Skin epidermis (tissue), 12 donors: ENCODE data around the gene TMEM273.
"Not testable (repeated sequence)": the region's sequence is repeated elsewhere in the genome, so short reads cannot be mapped to it uniquely, and the experiment has no call there.

Experiments
- H3K27ac ChIP-seq, 21 experiments: fragments of 200-600 bp; sonication (generic) in 11 of 21; one replicate each; pipeline ENCODE4 v1.5.0; 2020; ENCODE audit warnings: mild to moderate bottlenecking in 3 of 21, inconsistent platforms in 2 of 21, moderate library complexity in 2 of 21
- H3K4me3 ChIP-seq, 7 experiments: fragments of 200-600 bp; sonication (generic) in 2 of 7; one replicate each; pipeline ENCODE4 v1.5.0; 2020; ENCODE audit warnings: inconsistent platforms in 2 of 7, mild to moderate bottlenecking in 2 of 7, moderate library complexity in 1 of 7

Gene TMEM273

GRCh38 chr10:49207936-49208487 lies 19.8 kb upstream of the TMEM273 start:
- no peak overlapping the region for H3K27ac ChIP-seq
- H3K4me3 ChIP-seq, result no peak overlapping the region

DNA sequence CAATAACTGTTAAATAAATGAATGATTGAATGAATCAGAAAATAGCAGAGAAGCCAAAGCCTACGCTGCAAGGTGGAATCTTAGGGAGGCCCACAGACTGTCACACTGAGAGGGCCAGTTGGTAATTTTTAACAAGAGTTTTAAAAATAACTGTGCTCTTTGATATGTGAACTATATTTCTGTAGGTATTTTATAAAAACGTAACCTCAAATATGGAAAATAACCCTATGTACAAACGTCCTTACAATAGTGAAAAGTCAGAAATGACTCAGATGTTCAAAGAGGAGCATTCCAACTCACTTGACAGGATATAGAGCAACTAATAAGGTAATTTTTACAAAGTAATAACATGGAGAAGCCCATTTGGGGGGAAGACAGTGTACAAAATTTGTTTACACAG lies 18.9 kb upstream of the TMEM273 start:
- H3K4me3 ChIP-seq, result no peak overlapping the region
- H3K27ac ChIP-seq, result no peak overlapping the region

- Histone ChIP-seq H3K27ac (no peak overlapping the region), H3K4me3 (no peak overlapping the region)
Measured at GRCh38 chr10:49205206-49205605, 17.0 kb upstream of the TMEM273 start.

- Histone ChIP-seq H3K27ac (no peak overlapping the region), H3K4me3 (no peak overlapping the region)
Measured at GRCh38 chr10:49204119-49204518, 15.9 kb upstream of the TMEM273 start.

- Histone ChIP-seq H3K27ac (no peak overlapping the region), H3K4me3 (no peak overlapping the region)
Measured at GRCh38 chr10:49202266-49202665, 14.1 kb upstream of the TMEM273 start.

DNA sequence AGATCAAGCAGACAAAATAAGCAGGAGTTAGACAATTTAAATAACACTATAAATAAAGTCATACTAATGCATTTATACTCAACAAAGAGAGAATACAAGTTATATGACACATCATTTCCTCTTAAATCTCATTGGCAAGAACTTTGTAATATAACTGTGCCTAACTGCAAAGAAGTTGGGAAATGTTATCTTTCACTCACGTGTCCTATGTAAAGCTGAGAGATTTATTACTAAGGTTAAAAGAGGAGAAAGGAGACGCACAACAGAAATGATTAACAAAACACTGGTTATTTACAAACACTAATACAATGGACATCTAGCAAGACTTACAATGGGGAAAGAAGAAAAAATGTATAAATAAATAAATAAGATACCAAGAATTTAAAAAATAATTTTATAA lies 12.7 kb upstream of the TMEM273 start:
- Histone ChIP-seq H3K27ac (no peak overlapping the region), H3K4me3 (no peak overlapping the region)

- Histone ChIP-seq H3K4me3 (no peak overlapping the region), H3K27ac (no peak overlapping the region)
Measured at GRCh38 chr10:49197171-49197570, 9.0 kb upstream of the TMEM273 start.

- not testable (repeated sequence) for H3K27ac ChIP-seq, H3K4me3 ChIP-seq
Measured at GRCh38 chr10:49195864-49196263, 7.7 kb upstream of the TMEM273 start.

DNA sequence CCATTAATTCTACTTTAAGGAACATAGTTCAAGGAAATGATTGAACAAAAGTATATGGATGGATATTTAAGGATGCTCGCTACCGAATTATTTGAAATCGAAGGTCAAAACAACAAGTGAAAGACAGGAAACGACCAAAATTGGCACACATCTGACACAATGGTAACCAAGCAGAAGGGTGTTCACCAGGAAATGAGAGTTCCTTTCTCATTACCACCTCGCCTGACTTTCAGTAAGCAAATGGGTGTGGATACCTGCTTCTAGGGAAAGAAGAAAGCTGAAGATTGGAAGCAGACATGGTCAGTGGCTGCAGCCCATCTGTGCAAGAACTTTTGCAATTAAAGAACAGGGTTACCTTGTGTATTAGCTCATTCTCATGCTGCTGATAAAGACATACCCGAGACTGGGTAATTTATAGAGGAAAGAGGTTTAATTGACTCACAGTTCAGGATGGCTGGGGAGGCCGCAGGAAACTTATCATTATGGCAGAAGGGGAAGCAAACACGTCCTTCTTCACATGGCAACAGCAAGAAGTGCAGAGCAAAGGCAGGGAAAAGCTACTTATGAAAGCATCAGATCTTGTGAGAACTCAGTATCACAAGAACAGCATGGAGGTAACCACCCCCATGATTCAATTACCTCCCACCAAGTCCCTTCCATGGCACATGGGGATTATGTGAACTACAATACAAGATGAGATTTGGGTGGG lies 6.2 kb upstream of the TMEM273 start:
- H3K27ac ChIP-seq, result peak overlapping the region in 9 of 21 experiments; percentile 10 to 64 (median 33)
- H3K4me3 ChIP-seq, result no peak overlapping the region

GRCh38 chr10:49191349-49191748 lies 3.2 kb upstream of the TMEM273 start:
- peak overlapping the region in 1 of 21 experiments; percentile 64 for H3K27ac ChIP-seq
- no peak overlapping the region for H3K4me3 ChIP-seq

- Histone ChIP-seq H3K27ac (peak overlapping the region in 10 of 21 experiments; percentile 12 to 83 (median 64)), H3K4me3 (no peak overlapping the region)
Measured at GRCh38 chr10:49189422-49189821, 1.2 kb upstream of the TMEM273 start.

GRCh38 chr10:49187044-49187484 lies 1.1 kb downstream of the TMEM273 start:
- peak overlapping the region in 3 of 7 experiments; percentile 4 to 25 (median 11) for H3K4me3 ChIP-seq
- peak overlapping the region in 6 of 21 experiments; percentile 5 to 83 (median 69) for H3K27ac ChIP-seq

DNA sequence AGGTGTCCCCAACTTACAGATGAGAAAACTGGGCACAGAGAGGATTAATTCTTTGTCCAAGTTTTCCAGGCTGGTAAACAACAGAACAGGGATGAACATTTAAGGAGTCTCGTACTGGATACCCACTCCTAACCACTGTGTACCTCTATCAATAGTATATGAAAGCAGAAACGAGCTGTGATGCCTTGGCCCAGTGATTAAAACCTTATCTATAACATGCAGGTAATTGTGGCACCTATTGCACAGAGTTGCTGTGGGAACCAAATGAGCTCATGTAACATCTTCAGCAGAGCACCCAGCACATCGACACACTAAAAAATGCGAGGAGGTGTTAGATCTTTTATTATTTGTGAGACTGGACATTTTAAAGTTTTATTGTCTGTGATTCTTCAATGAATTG lies 1.6 kb downstream of the TMEM273 start:
- peak overlapping the region in 3 of 21 experiments; percentile 5 to 83 (median 72) for H3K27ac ChIP-seq

GRCh38 chr10:49185213-49185612 lies 3.0 kb downstream of the TMEM273 start:
- H3K4me3 ChIP-seq, result no peak overlapping the region
- peak overlapping the region in 1 of 21 experiments; percentile 48 for H3K27ac ChIP-seq

More for the DNA sequence above, 1.6 kb downstream of the TMEM273 start:
- peak overlapping the region in 2 of 7 experiments; percentile 11 to 25 for H3K4me3 ChIP-seq

DNA sequence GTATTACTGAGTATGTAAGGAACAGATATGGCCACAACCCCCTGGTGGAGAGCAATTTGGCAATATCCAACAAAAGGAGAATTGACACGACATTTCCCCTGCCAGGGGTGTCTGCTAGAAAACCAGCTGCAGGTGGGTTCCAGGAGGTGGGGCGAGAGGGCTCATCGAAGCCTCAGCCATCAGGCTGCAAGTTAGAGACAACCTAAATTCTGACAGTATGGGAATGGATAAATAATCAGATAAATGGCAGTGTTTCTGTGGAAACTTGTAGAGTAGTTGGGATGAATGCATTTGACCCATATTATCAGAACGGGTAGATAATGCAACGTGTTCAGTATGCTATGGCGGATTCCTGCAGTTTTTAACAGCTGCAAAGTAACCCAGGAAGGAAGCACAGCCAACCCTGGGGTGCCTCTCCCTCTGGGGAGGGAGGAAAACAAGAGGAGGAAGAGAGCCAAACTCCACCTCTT lies 3.5 kb downstream of the TMEM273 start:
- peak overlapping the region in 2 of 21 experiments; percentile 38 to 48 for H3K27ac ChIP-seq
- H3K4me3 ChIP-seq, result no peak overlapping the region

DNA sequence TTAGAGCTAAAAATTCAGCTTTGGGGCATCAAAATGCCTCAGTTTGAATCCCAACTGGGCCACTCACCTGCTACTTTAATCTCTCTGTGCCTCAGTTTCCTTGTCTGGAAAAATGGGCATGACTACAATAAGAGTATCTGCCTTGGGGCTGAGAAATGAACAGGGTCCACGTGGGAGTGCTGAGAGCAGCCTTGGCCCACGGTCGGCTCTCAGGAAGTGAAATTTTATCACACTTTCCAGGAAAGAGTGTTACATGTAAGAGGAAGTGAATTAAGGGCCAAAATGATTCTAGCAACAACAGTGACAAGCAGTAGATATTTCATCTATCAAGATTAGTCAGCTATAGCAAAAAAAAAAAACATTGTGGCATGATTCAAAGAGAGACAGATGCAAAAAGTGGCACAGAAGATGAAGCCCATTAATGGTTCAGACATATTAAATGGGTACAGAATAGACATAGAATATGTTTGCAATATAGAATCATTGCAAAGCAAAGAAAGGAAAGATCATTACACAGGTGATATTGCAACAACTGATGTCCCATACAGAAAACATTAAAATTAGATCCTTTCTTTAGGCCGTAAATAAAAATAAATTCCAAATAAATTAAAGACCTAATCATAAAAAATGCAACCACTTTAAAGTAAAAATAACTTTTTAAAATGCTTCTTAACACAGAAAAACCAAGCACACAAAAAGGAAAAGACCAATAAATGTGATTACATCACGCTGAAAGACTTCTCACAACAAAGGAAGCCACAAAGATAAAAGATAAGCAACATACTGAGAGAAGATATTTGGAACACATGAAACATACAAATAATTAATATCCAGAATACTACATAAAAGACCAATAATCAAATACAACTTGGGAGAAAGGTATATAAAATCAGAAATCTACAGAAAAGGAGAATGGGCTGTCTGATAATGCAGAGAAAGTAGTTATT lies 4.3 kb downstream of the TMEM273 start:
- Histone ChIP-seq H3K27ac (peak overlapping the region in 1 of 21 experiments; percentile 38), H3K4me3 (no peak overlapping the region)

DNA sequence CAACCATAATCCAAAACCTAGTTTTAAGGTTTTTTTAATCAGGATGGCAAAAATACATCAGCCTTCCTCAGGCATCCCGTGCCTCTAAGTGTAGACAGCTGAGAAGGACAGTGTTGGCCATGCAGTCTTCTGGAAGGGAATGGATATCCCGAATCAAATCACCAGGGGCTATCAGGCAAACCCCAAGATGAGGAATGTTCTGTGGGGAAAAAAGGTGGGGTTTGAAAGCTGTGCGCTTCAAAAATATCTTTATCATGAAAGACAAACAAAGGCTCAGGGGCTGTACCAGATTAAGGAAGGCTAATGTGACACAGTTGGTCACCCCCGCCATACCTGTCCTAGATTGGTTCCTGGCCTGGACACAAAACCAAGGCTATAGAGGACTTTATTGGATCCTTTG lies 5.4 kb downstream of the TMEM273 start:
- H3K27ac ChIP-seq, result no peak overlapping the region
- H3K4me3 ChIP-seq, result no peak overlapping the region

- no peak overlapping the region for H3K27ac ChIP-seq
- H3K4me3 ChIP-seq, result no peak overlapping the region
Measured at GRCh38 chr10:49180444-49180860, 7.7 kb downstream of the TMEM273 start.

DNA sequence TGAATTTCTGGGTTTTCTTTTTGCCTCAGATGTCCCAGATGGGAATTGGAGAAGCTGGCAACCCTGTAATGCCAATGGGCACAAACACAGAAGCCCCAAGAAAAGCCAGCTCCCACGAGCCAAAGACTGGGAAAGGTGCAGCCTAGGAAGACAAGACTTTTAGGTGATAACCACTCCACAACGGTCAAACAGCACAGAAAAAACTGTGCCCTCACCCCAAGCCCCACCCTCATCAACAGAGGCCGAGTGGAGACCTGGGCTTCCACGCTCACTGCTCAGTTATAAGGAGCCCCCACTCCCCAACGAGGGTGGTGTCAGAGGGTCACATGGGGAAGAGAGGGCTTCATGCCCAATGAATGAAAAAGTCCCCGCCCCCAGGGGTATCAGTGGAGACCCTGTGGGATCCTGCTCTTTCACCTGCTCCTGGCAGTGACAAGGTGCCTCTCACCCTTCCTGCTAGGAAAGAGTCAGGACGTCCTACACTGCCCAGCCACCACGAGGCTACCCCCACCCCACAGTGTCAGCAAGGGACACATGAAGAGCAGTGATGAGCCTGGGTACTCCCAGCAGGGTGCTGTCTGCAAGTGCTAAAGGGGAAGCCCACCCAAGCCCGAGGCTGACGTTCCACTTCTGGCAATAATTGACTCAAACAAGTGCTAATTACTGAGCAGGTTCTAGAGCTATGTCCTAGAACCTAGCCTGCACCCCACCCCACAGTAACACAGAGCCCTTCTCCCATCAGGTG lies 8.3 kb downstream of the TMEM273 start:
- no peak overlapping the region for H3K4me3 ChIP-seq
- H3K27ac ChIP-seq, result peak overlapping the region in 1 of 21 experiments; percentile 60
